ENCODE data around the gene AUTS2.
A peak's percentile ranks its signal among the peaks of the same experiment; 100 is the strongest.
"Not testable (repeated sequence)": the region's sequence is repeated elsewhere in the genome, so short reads cannot be mapped to it uniquely, and the experiment has no call there.

AUTS2 gene

DNA sequence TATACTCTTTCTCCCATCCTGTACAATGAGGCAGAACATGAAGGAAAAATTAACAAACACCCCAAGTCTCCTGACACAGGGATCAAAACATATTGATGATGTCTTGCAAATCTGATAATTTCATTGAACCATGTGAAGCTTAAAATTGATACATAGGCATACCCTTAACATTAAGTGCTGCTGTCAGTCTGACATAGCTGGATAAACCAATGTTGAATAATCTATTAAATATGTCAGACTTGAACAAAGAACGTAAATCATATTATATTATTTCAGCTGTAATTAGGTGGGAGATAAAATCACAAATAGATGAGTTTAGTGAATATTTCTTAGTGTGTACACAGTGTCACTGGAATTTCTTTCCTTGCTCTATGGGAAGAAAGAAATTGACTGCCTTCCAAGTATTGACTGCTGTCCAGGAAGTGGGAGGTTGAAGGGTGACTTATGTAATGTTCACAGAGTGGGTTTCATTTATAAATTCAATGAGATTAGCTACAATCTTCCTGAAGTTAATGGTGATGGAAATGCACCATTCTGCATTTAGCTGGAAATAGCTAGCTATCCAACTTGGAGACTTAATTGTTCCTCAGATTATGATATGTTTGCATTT is 170.8 kb downstream of the AUTS2 start:
- DNase-seq = no peak

DNA sequence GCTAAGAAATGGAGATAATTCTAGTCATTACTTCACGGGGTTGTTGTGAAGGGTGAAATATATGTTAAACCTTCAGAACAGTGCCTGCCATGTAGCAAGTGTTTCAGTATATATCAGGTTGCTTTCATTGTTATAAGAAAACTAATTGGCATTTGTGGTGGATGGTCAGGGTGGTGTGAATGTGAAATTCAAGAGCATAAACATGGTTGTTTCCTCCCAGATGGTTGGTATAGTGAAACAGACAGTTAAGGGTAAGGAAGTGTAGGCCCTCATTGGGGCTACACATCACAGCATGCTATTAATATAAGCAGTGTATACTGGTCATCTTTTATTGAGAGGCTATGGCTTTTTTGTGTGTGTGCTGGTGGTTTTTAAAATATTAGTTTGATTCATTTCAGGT is 171.6 kb downstream of the AUTS2 start:
- no peak for DNase-seq

DNA sequence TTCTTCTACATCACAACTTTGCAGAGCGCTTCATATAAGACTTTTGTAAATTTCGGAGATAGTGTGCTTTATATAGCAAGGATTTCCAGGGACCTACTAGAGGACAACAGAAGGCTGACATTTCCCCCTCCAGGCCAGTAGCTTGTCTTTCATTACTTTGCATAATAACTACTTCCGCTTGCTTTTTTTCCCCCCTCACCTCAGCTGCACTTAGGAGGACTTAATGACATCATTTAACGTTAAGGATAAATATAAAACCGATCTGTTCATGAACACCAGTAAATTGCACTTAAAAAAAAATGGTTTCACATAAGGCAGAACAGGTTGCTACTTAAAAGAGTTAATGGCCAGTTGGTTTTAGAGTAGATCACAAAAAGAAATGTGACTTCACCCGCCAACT is 172.3 kb downstream of the AUTS2 start:
- DNase-seq = no peak

DNA sequence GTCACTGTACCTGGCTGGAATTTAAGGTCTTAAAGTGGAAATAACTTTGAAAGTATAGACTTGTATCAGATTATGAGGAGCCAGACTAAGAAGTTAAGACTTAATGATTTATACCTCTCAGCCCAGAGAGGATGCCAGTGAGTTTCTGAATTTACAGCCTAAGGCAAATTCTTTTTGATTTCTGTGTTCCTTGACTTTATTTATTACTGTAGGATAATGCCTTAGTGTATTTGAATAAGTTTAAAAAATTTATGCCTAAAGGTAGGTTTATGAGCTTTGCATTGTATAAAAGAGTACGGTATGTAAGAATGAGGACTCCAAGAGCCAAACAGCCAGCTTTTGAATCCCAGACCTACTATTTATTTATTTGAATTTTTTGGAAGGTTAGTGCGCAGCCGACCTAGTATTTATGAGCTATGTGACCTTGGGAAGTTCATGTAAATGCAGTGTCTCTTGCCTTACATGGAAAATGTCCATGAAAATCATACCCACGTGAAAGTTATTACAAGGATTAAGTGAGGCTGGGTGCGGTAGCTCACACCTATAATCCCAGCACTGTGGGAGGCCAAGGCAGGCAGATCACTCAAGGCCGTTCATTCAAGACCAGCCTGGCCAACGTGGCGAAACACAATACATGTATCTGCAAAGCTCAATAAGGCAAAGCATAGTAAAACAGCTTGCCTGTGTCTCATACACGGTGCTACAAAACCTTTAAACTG is 174.6 kb downstream of the AUTS2 start:
- no peak for DNase-seq

DNA sequence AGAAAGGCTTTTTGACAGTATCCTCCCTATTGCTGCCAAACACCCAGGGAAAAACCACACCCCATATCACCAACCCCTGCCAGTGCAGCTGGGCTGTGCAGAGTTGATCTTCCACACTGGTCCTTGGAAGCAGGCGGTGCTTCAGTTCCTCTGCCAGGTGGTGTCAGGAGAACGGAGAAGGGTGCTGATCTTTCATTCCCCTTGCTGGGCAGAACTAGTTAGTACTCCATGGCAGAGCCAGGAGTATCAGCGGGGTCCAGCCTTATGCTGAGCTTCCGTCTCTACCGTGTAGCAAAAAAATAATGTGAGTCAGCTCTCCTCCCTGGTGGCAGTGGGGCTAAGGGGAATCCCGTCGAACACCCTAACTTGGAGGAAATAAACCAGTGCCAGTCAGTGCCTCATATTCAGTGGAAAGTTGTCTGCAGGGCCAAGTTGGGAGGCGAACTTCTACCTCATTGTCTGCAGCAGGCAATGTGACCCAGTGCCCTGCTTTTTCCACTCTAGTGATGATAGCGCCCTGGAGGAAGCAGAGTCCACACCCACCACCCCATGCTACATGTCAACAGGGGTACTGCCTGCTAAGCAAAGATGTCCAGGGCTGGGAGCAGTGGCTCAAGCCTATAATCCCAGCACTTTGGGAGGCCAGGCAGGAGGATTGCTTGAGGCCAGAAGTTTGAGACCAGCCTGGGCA is 175.4 kb downstream of the AUTS2 start:
- DNase-seq = no peak

DNA sequence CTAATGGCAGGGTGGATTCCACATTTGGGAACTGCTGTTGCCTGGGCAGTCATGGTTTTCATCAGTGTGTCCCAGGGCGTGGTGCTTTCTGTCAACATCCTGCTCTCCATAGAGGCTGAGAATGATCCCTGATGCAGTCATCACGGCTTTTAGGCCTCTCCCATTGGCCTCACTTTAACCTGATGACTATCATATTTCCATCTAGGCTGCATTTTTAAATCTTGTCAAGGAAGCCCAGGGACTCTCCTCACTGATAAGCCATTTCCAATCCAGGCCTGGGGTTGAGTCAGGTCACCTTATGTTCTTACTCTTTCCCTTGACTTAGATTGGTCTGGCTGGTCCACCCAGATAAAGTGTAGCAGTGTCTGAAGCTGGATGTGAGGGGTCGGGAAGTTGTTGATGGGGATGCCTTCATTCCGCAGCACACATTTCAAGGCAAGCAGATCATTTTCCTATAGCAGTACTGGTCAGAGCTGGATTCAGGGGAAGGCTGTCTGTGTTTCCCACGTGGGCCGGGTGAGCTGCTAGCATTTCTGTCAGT is 177.0 kb downstream of the AUTS2 start:
- DNase-seq = no peak

DNA sequence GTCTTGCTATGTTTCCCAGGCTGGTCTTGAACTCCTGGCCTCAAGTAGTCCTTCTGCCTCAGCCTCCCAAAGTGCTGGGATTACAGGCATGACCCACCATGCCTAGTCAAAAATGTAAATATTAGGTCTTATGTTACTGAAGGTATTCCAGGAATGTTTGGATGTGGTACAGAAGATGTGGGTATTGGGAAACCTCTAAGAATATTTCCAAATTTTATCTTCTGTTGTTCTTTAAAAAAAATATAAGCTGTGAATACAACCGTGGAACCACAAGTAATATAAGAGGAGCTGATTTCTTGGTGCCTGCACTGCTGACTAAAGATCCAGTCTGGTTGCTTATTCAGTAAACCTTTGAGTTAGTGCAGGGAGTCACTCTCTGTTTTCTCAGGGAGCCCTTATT is 178.3 kb downstream of the AUTS2 start:
- no peak for DNase-seq

DNA sequence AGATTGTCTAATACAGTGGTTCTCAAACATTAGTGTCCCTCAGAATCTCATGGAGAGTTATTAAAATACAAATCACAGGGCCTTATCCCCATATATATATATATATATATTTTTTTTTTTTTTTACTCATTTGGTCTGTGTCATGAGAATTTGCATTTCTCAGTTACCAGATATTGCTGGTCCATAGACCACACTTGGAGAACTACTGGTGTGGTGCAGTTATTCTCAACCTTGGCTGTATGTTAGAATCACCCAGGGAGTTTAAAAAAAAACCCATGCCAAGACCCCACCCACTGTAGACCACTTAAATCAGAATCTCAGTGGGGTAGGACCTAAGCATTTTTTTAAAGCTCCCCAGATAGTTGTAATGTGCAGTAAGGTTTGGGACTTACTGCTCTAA is 179.9 kb downstream of the AUTS2 start:
- no peak for DNase-seq

DNA sequence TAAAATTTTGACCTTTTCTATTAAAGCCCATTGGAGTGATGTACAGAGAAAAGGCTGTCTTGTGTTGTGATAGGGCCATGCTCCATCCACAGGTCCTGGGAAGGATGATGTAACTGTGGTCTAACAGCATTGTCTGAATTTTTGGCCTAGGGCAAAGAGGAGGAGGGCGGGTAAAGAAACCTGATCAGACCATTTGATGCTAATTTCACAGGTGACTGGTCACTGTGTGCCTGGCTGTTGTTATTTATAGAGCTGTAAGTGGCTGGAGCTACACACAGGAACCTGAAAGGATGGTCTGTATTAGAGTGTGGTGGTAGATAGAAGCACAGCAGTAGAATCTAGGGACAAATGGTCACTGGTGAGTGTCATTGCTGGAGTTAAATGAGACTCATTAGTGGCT is 182.1 kb downstream of the AUTS2 start:
- peak; percentile 70 for DNase-seq

DNA sequence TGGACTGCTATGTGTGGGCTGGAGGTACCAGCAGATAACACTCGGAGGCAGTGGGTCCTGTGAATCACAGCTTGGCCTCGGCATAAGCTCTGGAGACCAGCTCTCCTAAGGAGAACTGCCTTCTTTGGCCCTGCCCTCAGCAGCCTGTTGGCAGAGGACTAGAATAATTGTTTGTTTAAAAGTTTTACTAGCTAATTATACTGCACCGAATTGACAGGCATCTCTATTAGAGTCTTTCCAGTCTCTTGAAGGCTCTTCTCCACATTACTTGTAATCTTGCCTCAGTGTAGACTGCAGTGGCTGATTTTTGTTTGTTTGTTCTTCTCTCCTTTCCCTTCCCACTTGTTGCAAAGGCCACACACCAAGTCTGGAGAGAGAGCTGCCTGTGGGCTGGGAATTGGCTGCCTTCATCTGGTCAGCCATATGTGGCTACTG is 183.2 kb downstream of the AUTS2 start:
- DNase-seq = no peak

DNA sequence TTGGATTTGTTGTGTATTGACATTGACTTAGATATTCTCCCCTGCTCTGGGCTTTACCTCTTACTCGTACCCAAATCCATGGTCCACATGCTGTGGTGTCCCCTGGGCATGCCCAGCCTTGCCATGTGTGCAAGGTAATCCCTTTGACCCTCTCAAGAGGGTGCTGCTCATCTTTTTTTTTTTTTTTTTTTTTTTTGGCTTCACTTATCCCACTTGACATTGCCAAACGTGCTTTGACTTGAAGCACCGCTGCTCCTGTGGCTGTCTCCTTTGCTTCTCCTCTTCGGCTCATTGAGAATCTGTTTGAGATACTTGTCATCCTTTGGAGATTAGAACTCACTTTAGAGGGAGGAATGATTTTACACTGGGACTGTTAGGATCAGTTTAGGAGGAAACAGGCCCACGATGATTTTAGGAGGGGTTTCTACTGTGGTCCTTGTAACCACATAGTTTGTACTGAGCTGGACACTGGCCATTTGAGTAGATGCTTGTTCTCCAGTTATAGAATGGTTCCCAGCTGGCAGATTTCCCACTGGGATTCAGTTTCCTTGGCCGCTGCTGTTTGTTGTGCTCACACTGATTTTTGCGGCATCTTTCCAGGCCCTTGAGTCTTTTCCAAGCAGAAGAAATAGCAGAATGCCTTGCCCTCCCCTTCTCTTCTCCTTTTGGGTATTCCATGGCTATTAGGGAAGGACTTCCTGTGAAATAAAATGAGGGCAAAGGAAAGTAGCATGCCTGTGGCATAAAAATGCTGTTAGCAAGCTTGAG is 184.8 kb downstream of the AUTS2 start:
- no peak for DNase-seq

DNA sequence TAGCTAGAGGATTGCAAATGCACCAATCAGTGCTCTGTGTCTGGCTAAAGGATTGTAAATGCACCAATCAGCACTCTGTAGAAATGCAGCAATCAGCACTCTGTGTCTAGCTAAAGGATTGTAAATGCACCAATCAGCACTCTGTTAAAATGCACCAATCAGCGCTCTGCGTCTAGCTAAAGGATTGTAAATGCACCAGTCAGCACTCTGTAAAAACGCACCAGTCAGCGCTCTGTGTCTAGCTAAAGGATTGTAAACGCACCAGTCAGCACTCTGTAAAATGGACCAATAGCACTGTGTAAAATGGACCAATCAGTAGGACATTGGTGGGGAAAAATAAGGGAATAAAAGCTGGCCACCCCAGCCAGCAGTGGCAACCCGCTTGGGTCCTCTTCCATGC is 187.9 kb downstream of the AUTS2 start:
- not testable (repeated sequence) for DNase-seq

DNA sequence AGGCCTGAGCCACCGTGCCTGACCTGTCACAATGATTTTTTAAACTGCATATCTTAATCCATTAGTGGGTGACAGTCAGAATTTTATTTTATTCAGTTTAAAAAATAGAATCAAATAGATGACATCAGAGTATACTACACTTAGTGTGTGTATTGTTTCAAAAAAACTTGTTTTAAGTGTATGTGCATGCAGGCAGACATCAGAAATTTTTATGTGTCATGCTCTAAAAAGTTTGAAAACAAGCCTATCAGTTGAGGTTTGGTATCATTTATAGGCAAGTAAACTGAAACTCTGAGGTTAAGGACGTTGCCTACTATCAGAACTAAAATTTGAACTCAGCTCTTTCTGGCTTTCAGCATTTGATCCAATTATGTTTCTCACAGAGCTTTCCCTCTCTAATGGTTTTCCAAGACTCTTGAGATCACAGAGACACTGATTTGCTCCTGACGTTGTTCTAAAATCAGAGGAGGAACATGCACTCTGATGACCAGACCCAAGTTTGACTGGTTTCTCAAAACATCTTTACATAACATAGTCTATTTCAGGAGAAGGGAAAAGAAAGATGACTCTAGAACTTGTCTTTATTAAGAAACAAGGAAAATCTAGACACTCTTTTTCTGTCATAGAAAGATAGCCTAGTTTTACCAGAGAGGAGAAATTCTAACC is 188.6 kb downstream of the AUTS2 start:
- DNase-seq = no peak

DNA sequence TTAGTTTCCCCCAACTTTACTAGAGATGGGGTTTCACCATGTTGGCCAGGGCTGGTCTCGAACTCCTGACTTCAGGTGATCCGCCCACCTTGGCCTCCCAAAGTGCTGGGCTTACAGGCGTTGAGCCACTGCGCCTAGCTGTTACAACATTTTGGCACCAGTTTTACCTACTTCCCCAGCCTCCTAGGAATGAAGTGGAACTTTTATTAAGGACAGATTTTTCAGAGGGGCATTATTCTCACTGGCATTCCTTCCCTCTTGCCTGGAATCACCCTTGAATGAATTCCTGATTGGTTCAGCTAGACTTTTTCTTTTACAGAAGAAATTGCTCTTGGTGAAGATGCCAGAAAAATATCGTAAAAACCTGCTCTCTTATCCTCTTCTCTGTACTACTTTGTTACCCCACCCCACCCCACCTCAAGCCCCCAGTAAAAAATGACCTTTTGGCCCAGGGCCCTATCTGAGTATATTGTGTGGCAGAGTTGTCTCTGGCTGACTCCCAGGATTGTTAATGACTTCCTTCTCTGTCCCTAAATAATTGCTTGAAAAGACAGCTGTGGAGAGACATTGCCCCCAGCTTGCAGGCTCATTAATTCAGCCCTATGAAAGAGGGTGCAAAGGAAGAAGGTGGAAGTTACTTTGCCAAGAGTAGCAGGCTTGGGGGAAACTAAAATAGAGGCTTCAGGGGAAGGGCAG is 189.6 kb downstream of the AUTS2 start:
- no peak for DNase-seq

DNA sequence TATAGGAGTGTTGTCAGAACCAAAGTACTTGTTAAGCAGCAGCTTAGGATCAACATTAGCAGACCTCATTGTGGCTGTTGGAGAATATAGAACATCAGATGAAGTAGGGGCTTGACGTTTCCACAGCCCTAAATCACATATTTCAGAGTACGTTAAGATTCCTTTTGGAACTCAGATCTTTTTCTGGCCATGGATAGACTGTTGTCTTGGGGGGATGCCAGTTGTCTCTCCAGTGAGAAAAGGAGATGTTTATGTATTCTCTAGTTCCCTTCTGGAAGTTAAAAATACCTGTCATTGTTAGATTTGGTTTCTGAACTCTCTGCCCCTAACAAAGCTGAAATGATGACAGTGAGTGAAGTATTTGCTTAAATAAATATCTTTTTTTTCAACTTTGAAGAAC is 191.3 kb downstream of the AUTS2 start:
- no peak for DNase-seq

DNA sequence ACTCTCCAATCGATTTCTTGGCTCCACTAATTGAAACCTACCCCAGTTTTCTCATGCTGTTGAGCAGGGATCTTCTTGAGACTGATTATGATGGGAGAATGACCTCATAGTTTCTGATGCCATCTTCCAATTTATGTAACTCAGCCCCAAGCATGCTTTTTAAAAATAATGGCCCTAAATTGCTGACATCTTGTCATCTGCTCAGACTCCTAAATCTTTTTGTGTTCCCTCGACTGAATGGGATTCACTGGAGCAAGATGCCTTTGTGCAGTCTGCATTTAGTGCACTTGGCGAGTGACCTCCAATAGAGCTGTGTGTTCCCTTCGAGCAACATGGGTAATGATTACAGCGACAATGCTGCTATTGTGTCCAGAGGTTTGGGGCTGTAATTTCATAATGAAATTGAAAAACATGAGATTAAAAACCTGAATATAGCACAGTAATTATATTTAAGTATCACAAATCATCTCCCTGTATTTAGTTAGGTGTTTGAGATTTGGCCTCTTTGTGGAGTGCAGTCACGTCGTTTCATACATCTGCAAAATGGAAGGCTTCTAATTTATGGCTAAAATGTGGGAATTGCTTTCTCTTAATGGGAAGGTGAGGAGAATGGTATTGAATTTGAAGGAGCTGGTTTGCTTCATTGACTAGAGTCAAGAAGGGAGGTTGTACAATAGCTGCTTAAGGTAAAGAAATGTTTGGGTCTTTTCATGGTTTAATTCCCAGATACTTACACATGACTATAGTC is 192.9 kb downstream of the AUTS2 start:
- DNase-seq = no peak

DNA sequence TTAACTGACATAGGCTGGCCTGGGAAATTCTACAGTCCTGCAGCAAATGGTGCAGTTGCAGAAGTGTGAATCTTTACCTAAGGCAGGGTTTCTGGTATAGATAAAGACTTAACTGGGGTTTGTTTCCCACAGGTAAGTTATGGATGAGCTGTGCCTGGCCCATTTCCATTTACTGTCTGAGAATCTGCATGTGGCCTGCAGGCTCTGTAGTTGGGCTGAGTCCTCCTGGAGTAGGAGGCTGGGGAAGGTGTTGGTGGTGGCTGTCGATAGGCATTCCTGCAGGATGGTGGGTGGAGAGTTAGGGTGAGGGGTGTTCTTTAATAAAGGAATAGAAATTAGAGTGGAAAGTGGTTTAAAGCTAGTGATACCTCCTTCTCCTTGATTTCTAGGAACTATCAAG is 193.5 kb downstream of the AUTS2 start:
- no peak for DNase-seq

DNA sequence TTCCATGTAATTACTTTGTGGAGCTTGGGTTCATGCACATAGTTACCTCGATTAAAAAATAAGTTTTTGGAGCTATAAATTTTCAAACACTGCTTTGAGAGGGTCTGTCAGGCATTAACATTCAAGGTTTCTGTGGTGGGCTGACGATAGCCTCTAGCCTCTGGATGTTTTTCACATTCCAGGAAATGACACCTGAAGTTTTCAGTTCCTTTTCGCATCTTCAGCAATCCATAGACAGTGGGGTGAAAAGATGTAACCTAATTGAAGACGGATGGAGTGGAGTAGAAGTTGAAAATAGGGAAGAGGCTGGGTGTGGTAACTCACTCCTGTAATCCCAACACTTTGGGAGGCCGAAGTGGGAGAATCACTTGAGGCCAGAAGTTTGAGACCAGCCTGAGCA is 197.7 kb downstream of the AUTS2 start:
- DNase-seq = no peak

DNA sequence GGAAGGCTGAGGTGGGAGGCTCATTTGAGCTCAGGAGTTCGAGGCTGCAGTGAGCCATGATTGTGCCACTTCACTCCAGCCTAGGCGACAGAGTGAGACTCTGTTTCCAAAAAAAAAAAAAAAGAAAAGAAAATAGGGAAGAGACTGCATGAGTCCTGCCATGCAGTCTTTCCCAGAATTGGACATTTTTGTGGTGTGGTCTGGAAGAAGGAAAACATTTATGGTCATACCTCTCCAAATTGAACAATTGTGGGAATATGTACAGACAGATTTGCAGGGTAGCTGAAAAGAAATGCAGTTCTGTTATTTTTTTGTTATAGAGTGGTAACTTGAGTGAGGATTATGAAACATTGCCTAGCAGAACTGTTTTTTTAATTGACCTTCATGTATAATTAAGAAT is 198.1 kb downstream of the AUTS2 start:
- no peak for DNase-seq

DNA sequence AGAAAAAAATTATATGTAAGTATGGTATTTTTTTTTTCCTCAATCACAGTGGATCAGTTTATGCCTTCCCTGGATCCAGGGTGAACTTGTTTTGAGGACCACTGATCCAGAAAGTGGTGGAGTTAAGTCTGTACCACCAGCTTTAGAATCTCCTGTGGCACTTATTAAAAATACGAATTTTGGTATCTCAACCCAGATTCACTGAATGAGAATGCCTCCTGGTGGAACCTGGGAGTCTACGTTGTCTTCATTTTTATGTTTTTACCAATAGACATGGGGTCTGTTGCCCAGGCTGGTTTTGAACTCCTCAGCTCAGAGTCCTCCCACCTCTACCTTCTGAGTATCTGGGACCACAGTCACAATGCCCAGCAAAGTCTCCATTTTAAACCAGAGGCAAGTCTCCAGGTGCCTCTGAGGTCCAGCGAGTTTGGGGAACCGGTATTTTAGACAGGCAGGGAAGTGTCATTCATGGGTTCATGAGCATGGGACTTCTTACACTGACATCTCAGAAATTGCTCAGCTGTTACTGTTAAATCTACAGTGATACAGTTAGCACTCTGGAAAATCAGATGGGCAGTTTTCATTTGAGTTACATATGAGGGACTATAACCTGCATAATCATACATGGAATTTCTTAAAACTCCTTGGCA is 200.9 kb downstream of the AUTS2 start:
- DNase-seq = no peak

DNA sequence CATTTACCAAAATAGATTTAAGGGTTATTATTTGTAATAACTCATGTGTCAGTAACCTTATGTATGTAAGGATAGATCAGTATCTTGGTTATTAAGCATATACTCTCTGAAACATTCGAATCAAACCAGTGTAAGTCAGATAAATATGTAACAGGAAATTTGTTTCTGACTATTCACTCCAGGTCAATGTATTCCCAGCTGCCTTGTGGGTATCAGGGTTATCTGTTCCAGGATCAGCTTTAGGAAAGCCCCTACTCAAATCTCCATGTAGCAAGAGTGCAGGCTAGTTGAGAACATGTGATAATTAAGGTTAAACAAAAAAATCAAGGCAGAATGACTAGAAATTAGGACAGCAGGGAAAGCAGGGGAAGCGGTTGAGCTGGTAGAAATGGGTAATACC is 201.7 kb downstream of the AUTS2 start:
- no peak for DNase-seq
